Activated CD4-positive, alpha-beta T cell treated with anti-CD3 and anti-CD28 coated beads for 36 hours (primary cell): ENCODE results near the gene IKZF2. TPM values are rescaled to one million over a fixed set of nuclear protein-coding genes. Genes with fewer than 3 reads are reported as not detected.

Source experiments
- ATAC-seq: fragments of 200-7000 bp; cut with Tn5 transposase; one replicate; pipeline ENCODE4 v1.10.0; 2021; ENCODE audit warnings: mild to moderate bottlenecking, moderate library complexity
- CTCF ChIA-PET: fragments of 350-600 bp; sonication (Branson Sonifier 250); formaldehyde crosslinking; loops from one replicate; lab custom pipeline; 2021; ENCODE audit warnings: antibody characterized with exemption; lab: Charles Lee
- POLR2A ChIA-PET: fragments of 350-600 bp; sonication (Branson Sonifier 250); formaldehyde crosslinking; loops from one replicate; lab custom pipeline; 2021; ENCODE audit warnings: antibody characterized with exemption, inconsistent platforms; lab: Charles Lee
- DNase-seq: peaks from one replicate; pipeline ENCODE4 v3.0.0-alpha.2; 2020
- H3K27ac Mint-ChIP-seq: one replicate; pipeline ENCODE4 v1.8.0; 2021; ENCODE audit warnings: mixed read lengths
- H3K27me3 Mint-ChIP-seq: one replicate; pipeline ENCODE4 v1.8.0; 2021; ENCODE audit warnings: mixed read lengths
- H3K36me3 Mint-ChIP-seq: one replicate; pipeline ENCODE4 v1.8.0; 2021; ENCODE audit warnings: low read depth, mixed read lengths
- H3K4me1 Mint-ChIP-seq: one replicate; pipeline ENCODE4 v1.8.0; 2021; ENCODE audit warnings: mixed read lengths
- H3K4me3 Mint-ChIP-seq: one replicate; pipeline ENCODE4 v1.8.0; 2021; ENCODE audit warnings: mild to moderate bottlenecking, moderate library complexity, mixed read lengths
- H3K9me3 Mint-ChIP-seq: one replicate; pipeline ENCODE4 v1.8.0; 2021; ENCODE audit warnings: low read depth, mixed read lengths
- intact Hi-C, 2 experiments: fragments of 100-400 bp; cut with DNase I in 1 of 2; cut with micrococcal nuclease in 1 of 2; formaldehyde crosslinking; loops; one replicate each; pipeline versions ENCODE4 v1.14.2 to v1.15.1; 2022 to 2024; cut with DNase I, micrococcal nuclease
- total RNA-seq, 2 experiments: library from RNA; stranded (reverse); gene quantifications; one replicate each; pipeline ENCODE4 v1.2.3, GENCODE V29; 2021

IKZF2 gene
- total RNA-seq, 2 experiments from 2014 or later = 6.3 to 8.3 TPM

DNA sequence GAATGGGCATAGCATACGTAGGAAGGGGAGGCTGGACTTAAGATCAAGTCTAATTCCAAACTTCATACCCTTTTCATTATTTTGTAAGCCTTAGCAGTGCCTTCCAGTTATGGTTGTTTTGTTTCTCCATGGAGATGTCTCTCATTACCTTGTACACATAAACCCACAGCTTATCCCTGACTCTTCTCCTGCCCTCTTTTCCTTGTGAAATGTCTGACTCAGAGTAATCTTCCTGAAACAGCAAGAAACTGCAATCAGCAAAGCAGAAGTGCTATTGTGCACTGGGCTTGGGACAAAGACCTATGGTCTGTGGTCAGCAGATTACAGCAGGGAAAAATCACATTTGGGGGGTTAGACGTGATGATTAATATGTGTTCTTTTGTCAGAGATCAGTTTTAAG, 176.7 kb downstream of the IKZF2 start:
- Mint-ChIP-seq H3K4me3 (no peak overlapping the region), H3K27ac (no peak overlapping the region), H3K9me3 (no peaks in the 10 kb centered on the region), H3K27me3 (peaks cover 4% of the 10 kb centered on the region), H3K4me1 (peaks cover 7% of the 10 kb centered on the region), H3K36me3 (no peaks in the 10 kb centered on the region)
- no peak for ATAC-seq
- ChIA-PET POLR2A (no interaction called here), CTCF (no interaction called here)
- intact Hi-C loops = no loop called here
- DNase-seq = no peak

GRCh38 chr2:212973347-212973746, 178.1 kb downstream of the IKZF2 start:
- intact Hi-C loops = no loop called here
- peaks cover 11% of the 10 kb centered on the region for H3K4me1 Mint-ChIP-seq
- no peak overlapping the region for H3K4me3 Mint-ChIP-seq
- ChIA-PET POLR2A (no interaction called here), CTCF (no interaction called here)
- H3K27me3 Mint-ChIP-seq = peaks cover 4% of the 10 kb centered on the region
- no peak for DNase-seq
- H3K9me3 Mint-ChIP-seq = no peaks in the 10 kb centered on the region
- no peaks in the 10 kb centered on the region for H3K36me3 Mint-ChIP-seq
- no peak for ATAC-seq
- H3K27ac Mint-ChIP-seq = no peak overlapping the region

DNA sequence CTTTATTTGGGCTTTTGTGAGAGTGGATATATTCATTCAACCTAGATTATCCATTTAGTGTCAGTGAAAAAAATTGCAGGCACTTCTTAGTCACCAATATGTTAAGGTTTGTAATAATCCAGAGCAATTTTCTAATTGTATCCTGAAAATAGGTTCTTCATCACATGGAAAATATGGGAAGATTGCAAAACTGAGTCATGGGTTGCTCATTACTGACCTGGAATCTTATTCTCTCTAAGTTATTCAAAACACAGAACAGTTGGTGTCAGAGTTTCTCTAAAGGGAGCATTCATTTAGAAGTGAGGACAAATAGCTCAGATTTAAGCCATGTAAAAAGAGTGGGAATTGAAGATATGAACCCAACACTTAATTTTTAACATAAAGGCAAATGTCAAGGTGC, 181.3 kb downstream of the IKZF2 start:
- intact Hi-C loops = no loop called here
- ATAC-seq = no peak

DNA sequence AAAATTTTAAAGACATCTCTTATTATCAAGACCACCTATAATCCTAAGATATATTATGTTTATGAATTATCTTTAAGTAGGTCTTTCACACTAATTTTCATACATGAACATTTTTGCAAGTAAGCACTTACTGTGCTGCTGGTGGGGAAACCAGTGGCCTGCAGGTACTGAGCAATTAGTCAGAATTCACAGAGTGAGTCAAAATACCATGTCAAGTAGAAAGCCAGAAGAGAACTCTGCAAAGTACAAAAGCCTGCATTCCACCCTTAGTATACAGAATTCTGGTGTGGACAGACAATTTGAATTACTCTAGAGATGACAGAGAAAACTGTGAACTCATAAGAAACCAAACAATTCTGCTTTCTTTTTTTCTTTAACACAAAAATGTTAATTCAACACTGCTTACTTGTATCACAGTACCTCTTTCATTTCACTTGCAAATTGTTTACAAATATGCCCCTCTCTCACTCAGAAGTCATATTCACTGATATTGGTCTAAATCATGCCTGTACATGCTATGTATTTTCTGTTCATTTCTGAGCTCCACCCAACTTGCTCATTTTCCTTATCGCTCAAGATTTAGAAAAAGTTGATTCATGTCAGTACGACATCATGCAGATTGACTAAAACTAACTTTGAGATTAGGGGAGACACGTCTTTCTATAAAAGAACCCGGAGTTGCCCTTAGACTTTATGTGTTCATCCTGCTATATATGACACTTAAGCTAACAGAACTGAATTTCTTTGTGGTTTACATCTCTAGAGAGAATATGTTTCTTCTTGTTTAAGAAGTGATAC, 182.9 kb downstream of the IKZF2 start:
- CTCF ChIA-PET = interaction anchor here (0.6 to 1.9 kb wide), 3 partner anchors 11 to 53 kb away, joined by 3 to 5 read pairs (median 4); no protein-coding TSS in a partner anchor
- Mint-ChIP-seq H3K9me3 (no peaks in the 10 kb centered on the region), H3K4me1 (peaks cover 20% of the 10 kb centered on the region), H3K27me3 (no peaks in the 10 kb centered on the region), H3K27ac (peak overlapping the region; percentile 38), H3K4me3 (no peak overlapping the region), H3K36me3 (no peaks in the 10 kb centered on the region)
- ATAC-seq = peak; percentile 93
- POLR2A ChIA-PET = interaction anchor here (0.7 kb wide), 1 partner anchor 11 kb away, joined by 3 read pairs; no protein-coding TSS in a partner anchor
- intact Hi-C loops = loop anchor here in 1 of 2 experiments (1.0 kb wide), 3 partner anchors 10 to 54 kb away; no protein-coding TSS in a partner anchor
- peak; percentile 44 for DNase-seq

More for the DNA sequence above, 181.3 kb downstream of the IKZF2 start:
- ChIA-PET POLR2A (no interaction called here), CTCF (interaction anchor here (0.6 to 1.9 kb wide), 4 partner anchors 9 to 187 kb away, joined by 3 to 5 read pairs (median 4); no protein-coding TSS in a partner anchor)
- peaks cover 20% of the 10 kb centered on the region for H3K4me1 Mint-ChIP-seq
- H3K27ac Mint-ChIP-seq = no peak overlapping the region
- H3K27me3 Mint-ChIP-seq = no peaks in the 10 kb centered on the region
- no peaks in the 10 kb centered on the region for H3K9me3 Mint-ChIP-seq
- no peaks in the 10 kb centered on the region for H3K36me3 Mint-ChIP-seq
- no peak for DNase-seq
- no peak overlapping the region for H3K4me3 Mint-ChIP-seq

- no peaks in the 10 kb centered on the region for H3K27me3 Mint-ChIP-seq
- CTCF ChIA-PET = interaction anchor here (1.2 to 1.6 kb wide), 2 partner anchors 9 to 52 kb away, joined by 3 to 4 read pairs; no protein-coding TSS in a partner anchor
- peaks cover 20% of the 10 kb centered on the region for H3K4me1 Mint-ChIP-seq
- ATAC-seq = no peak
- no peaks in the 10 kb centered on the region for H3K9me3 Mint-ChIP-seq
- no peaks in the 10 kb centered on the region for H3K36me3 Mint-ChIP-seq
- no peak for DNase-seq
- no peak overlapping the region for H3K27ac Mint-ChIP-seq
- intact Hi-C loops = no loop called here
- H3K4me3 Mint-ChIP-seq = no peak overlapping the region
- POLR2A ChIA-PET = interaction anchor here (1.2 kb wide), 1 partner anchor 10 kb away, joined by 3 read pairs; no protein-coding TSS in a partner anchor
Measured at GRCh38 chr2:212966884-212967283, 184.5 kb downstream of the IKZF2 start.

DNA sequence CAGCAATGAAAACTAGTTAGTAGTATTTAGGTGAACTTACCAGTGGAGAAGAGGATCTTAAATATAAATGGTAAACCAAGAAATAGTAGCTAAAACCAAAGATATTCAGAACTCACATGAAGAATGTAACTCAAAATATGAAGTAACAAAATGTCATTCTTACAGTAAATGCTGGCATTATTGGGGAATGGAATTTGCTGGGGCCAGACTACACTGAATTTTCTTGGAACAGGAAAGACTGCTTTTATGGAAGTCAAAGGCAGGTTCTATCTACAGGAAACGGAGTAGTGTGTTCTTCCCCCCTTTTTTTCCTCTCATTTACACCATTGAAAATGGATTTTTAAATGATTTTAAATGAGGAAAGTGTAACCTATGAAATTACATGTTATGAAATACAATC, 188.7 kb downstream of the IKZF2 start:
- intact Hi-C loops = no loop called here
- peaks cover 38% of the 10 kb centered on the region for H3K4me1 Mint-ChIP-seq
- POLR2A ChIA-PET = no interaction called here

GRCh38 chr2:212961255-212961654, 190.2 kb downstream of the IKZF2 start:
- Mint-ChIP-seq H3K4me3 (no peak overlapping the region), H3K36me3 (no peaks in the 10 kb centered on the region), H3K27ac (no peak overlapping the region), H3K4me1 (peaks cover 45% of the 10 kb centered on the region), H3K27me3 (no peaks in the 10 kb centered on the region), H3K9me3 (no peaks in the 10 kb centered on the region)
- intact Hi-C loops = no loop called here
- ATAC-seq (no peak), DNase-seq (no peak)
- POLR2A ChIA-PET = interaction anchor here (0.7 kb wide), 1 partner anchor 184 kb away, joined by 3 read pairs; no protein-coding TSS in a partner anchor
- CTCF ChIA-PET = interaction anchor here (0.7 to 1.0 kb wide), 2 partner anchors 14 to 277 kb away, joined by 3 to 4 read pairs; no protein-coding TSS in a partner anchor

More for the DNA sequence above, 188.7 kb downstream of the IKZF2 start:
- ATAC-seq = no peak
- Mint-ChIP-seq H3K27me3 (no peaks in the 10 kb centered on the region), H3K9me3 (no peaks in the 10 kb centered on the region), H3K36me3 (no peaks in the 10 kb centered on the region), H3K27ac (no peak overlapping the region), H3K4me3 (no peak overlapping the region)
- CTCF ChIA-PET = no interaction called here
- DNase-seq = no peak

DNA sequence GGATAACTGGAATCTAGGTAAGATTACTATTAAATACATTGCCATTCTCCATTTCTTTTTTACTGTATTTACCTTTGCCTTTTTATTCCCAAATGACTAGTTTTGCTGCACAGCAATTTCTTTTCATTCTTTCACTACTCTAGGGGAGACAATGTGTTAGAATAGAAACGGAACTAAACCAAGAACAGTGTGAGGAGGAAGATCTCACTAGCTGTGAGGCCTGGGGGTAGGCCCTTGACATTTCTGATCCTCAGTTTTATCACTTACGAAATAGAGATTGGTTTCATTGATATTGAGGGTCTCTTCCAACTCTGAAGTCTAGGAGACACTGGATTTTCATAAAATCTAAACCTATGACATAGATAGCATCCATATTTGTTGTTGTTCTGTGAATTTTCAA, 191.1 kb downstream of the IKZF2 start:
- DNase-seq (no peak), ATAC-seq (no peak)
- no peak overlapping the region for H3K4me3 Mint-ChIP-seq
- H3K27ac Mint-ChIP-seq = no peak overlapping the region
- H3K9me3 Mint-ChIP-seq = no peaks in the 10 kb centered on the region
- no peaks in the 10 kb centered on the region for H3K27me3 Mint-ChIP-seq
- no peaks in the 10 kb centered on the region for H3K36me3 Mint-ChIP-seq
- intact Hi-C loops = no loop called here
- CTCF ChIA-PET = no interaction called here
- peaks cover 47% of the 10 kb centered on the region for H3K4me1 Mint-ChIP-seq
- POLR2A ChIA-PET = no interaction called here

- intact Hi-C loops = loop anchor here (5.0 kb wide), 2 partner anchors 47 to 193 kb away; partner anchors contain the start of gene IKZF2 (in 2 of the 2)
- Mint-ChIP-seq H3K27me3 (no peaks in the 10 kb centered on the region), H3K4me1 (peaks cover 47% of the 10 kb centered on the region), H3K9me3 (no peaks in the 10 kb centered on the region), H3K4me3 (no peak overlapping the region), H3K27ac (no peak overlapping the region), H3K36me3 (no peaks in the 10 kb centered on the region)
- POLR2A ChIA-PET = no interaction called here
- CTCF ChIA-PET = no interaction called here
- DNase-seq (no peak), ATAC-seq (no peak)
Measured at GRCh38 chr2:212959471-212960117, 191.8 kb downstream of the IKZF2 start.

- POLR2A ChIA-PET = no interaction called here
- no peak for DNase-seq
- CTCF ChIA-PET = interaction anchor here (1.9 kb wide), 1 partner anchor 195 kb away, joined by 5 read pairs; no protein-coding TSS in a partner anchor
- ATAC-seq = no peak
- H3K9me3 Mint-ChIP-seq = no peaks in the 10 kb centered on the region
- peaks cover 47% of the 10 kb centered on the region for H3K4me1 Mint-ChIP-seq
- no peak overlapping the region for H3K4me3 Mint-ChIP-seq
- H3K27me3 Mint-ChIP-seq = no peaks in the 10 kb centered on the region
- intact Hi-C loops = loop anchor here (1.0 to 5.0 kb wide), 3 partner anchors 9 to 193 kb away; partner anchors contain the start of gene IKZF2 (in 2 of the 2)
- H3K27ac Mint-ChIP-seq = peak overlapping the region; percentile 62
- no peaks in the 10 kb centered on the region for H3K36me3 Mint-ChIP-seq
Measured at GRCh38 chr2:212958757-212959295, 192.6 kb downstream of the IKZF2 start.

DNA sequence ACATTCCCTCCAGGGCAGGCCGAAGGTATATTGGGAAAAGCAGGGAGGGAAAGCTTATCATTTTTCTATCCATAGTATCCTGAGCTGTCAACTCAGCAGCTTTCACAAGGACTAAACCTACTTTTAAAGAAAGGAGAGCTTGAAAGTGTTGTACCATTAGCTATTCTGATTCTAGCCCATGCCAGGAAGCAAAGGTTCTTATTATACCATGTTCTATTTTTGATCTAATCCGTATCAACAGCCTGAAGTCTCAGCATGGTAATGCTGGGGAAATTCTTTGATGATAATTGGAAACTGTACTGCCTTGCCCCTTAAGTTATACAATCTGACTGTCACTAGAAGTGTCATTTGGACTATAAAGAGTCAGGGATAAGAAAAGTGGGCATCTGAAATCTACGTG, 193.3 kb downstream of the IKZF2 start:
- Mint-ChIP-seq H3K27ac (peak overlapping the region; percentile 62), H3K9me3 (no peaks in the 10 kb centered on the region), H3K27me3 (no peaks in the 10 kb centered on the region), H3K4me3 (no peak overlapping the region), H3K36me3 (no peaks in the 10 kb centered on the region), H3K4me1 (peaks cover 50% of the 10 kb centered on the region)
- ATAC-seq = no peak
- ChIA-PET POLR2A (interaction anchor here (0.6 to 0.8 kb wide), 2 partner anchors 11 to 42 kb away, joined by 3 read pairs; no protein-coding TSS in a partner anchor), CTCF (interaction anchor here (0.7 to 1.9 kb wide), 5 partner anchors 9 to 271 kb away, joined by 3 to 5 read pairs (median 3); no protein-coding TSS in a partner anchor)
- DNase-seq = no peak
- intact Hi-C loops = loop anchor here (1.0 to 5.0 kb wide), 3 partner anchors 10 to 194 kb away; partner anchors contain the start of gene IKZF2 (in 2 of the 2)
